GM18502 (cell line): Measurements from ENCODE around the gene DPYSL5.

ENCODE experiments used
- ATAC-seq: cut with Tn5 transposase; IDR thresholded peaks from one replicate; pipeline ENCODE4 v1.9.1; 2021; ENCODE audit warnings: mild to moderate bottlenecking; ENCODE audit not compliant: unreplicated experiment, poor library complexity

Gene DPYSL5

GRCh38 chr2:26950246-26950645, 102.3 kb downstream of the DPYSL5 start:
- no peak for ATAC-seq

DNA sequence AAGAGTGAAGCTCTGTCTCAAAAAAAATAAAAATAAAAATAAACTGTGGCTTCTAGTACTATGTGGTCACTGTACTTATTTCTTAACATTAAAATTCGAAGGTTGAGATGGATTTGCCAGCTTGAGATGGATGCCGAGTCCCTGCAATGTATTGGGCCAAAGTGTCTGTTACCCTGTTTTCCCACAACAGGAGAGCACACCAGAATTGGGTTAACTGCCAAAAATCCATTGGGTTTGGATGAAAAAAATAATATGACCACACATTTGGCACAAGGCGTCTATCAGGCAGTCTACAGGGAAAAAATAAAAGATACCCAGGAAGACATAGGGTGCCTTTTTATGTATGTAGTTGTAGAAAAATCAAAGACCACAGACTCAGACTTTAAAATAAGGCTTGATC, 103.3 kb downstream of the DPYSL5 start:
- no peak for ATAC-seq

DNA sequence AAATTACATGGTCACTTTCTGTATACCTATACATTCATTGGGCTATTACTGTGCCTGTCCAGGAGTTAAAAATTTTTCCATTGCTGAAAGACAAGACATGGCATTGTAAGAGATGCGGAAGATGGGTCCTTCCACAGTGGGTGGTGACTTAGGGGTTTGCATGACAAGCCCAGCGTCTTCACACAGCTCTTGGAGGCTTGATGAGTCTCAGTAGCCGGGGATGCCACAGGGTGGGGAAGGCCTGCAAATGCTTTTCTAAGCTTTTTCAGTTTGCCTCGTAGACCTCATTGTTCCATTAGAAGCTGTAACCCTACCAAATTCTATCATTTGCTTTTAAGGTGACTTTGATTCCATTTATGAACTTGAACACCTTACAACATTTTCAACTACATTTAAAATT, 104.4 kb downstream of the DPYSL5 start:
- no peak for ATAC-seq

DNA sequence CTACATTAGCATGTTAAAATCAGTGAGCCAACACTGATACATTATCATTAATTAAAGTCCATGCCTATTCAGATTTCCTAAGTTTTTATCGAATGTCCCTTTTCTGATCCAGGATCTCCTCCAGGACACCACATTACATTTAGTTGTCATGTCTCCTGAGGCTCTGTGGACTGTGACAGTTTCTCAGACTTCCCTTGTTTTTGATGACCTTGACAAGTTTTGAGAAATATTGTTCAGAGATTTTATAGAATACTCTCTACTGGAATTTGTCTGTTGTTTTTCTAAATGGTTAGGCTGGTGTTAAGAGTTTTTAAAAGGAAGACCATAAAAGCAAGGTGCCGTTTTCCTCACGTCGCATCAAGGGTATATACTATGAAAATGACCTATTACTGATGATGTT, 106.2 kb downstream of the DPYSL5 start:
- no peak for ATAC-seq

DNA sequence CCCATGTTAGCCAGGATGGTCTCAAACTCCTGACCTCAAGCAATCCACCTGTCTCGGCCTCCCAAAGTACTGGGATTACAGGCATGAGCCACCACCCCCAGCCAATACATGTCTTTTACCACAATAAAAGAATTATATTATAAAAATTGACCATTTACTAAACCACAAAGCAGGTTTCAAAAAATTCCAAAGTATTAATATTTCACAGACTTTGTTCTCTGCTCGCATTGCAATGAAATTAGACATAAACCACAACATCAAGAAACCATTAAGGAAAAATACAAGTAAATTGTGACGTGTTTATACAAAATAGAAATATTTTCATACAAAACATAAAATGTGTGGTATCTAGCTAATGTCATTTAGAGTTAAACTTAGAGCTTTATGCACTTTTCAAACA, 109.1 kb downstream of the DPYSL5 start:
- no peak for ATAC-seq

- ATAC-seq = no peak
Measured at GRCh38 chr2:26957534-26957933, 109.6 kb downstream of the DPYSL5 start.

GRCh38 chr2:26959331-26959730, 111.4 kb downstream of the DPYSL5 start:
- ATAC-seq = no peak

DNA sequence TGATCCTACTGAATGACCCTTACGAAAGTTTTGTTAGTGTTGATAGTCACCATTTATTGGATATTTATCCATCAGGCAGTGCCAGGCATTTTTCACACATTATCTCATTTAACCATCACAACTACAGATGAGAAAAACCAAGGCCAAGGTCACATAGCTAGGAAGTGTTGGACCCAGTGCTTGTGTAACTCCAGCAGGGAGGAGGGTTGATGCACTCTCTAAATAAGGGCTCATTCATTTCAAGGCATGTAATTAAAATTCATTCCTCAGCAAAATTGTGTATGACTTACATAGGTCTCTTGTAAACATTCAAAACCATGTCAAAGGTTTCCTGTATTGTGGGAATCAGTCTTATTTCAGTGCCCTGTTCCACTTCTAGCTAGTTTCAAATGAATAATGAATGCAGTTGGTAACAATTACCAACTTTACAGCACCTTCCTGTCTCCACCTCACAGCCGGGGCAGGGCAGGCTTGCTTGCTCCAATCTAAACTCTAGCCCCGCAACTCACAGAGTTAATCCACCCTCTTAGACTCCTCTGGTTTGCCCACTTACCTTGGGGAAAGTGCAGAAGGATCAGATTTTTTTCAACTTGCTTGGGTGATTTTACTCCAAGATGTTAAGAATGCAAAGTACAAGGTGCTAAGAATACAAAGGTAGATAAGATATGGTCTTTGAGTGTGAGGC, 116.7 kb downstream of the DPYSL5 start:
- ATAC-seq = no peak

DNA sequence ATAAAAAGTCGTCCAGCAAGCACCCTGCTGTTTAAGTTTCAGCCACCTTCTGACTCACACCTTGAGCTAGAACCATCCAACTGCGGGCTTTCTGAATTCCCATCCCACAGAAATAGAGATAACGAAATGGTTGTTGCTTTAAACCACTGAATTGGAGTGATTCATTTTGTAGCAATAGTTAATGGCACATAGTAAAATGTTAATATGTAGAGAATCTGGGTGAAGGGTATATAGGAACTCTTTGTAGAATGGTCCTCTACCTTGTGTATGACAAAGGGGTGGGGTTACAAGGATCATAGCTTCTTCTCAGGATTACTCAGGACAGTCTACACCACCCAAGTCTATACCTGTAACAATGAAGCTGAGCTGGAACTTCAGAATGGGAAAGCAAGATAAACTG, 120.1 kb downstream of the DPYSL5 start:
- no peak for ATAC-seq

DNA sequence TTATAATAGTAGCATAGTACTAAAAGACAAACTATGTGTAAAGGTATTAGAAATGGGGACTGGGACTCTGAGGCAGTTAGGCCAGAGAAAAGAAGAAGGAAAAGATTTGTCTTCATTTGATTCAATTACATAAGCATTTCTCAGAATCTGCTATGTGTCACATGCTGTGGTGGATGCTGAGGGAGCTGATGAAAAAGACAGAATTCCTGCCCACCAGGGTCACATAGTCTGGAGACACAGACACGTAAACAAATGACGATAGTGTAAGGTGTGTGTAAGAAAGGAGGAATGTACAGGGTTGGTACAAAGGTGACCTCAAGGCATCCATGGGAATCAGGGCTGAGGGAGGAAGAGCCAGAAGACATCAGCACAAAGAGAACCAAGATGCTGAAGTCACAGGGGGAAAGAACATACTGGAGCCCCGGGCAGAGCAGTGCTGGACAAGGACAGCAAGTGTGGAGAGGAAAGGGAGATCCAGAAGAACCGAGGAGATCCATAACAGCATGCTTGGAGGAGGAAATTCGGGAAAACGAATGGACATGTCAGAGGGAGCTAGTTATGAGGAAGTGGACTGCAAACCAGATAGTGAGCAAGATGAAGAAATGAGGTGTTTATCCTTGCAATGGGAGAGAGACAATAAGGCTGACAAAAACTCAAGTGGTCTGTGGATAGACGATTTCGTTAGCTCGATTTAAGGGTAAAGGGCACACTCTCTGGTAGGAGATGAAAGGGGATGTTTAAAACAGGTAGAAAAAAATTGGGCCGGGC, 121.3 kb downstream of the DPYSL5 start:
- no peak for ATAC-seq

DNA sequence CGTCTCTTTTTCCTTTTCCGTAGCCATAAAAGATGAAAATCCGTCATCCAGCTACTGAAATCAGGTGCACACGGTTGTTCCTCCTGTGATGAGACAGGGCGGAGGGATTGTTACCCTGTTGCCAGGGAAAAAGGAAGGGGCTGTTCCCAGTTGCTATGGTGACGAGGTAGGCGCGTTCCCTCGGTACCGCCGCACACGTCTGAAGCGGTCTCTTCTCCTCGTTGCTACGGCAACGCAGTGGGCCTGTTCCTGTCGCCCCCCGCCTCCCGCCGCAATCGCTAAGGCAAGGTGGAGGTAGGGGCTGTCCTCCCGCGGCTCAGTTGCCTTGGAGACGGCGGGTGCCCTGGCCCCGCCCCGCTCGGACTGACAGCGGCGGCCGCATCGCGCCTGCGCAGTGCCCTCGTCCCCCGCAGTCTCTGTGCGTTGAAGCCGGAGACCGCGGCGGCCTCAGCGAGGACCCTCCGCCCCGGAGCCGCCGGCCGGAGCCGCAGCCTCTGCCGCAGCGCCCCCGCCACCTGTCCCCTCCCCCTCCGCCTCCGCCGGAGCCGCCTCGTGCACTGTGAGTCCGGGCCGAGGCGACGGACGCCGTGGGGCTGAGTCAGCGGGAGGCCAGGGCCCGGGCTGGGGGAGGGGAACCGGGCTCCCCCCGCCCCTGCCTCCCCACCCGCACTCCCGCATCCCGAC, 122.5 kb downstream of the DPYSL5 start, which contains the start of gene MAPRE3:
Gene MAPRE3 (plus strand): TSS at position 394 of the 684 bp plus-strand sequence. CDS start 51,582 bp downstream, outside the sequence.
- peak; percentile 89 for ATAC-seq

GRCh38 chr2:26970928-26971627, 123.1 kb downstream of the DPYSL5 start:
- peak; percentile 9 for ATAC-seq

DNA sequence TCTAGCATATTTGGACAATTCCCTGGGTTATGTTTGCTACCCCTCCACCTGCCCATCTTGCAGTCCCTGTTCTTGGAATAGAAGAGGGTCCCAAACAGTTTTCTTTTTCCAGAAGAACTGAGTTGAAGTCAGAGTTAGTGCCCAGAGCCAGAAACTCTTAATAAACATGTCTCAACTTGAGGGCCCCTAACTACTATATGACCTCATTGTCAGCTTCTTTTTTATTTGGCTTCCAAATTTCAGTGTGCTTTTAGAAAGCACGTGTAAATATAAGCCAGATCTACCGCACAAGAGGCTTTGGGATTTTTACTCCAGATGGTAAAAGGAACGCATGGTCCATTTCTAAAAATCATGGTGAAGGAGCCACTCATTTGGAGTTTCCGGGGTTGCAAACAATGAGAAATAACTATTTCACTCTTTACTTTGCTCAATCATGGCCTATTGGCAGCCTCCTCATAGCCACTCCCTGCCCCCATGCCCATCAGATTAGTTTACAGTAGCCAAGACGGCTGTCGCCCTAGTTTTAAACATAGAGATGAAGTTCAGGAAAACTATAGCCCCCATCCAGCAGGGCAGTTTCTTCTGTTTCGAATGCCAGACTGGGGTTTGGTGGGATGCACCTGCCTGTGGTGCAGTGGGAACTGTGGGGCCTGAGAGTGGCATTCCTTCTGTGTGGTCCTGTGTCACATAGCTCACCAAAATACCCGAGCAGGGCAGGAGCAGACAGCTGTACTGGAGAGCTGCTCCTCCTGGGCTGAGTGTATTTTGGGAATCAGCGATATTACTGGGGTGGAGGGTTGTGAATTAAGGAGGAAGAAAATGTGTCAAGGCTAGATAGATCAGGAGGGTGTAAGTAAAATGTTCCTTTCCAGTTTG, 124.2 kb downstream of the DPYSL5 start:
- ATAC-seq = no peak

DNA sequence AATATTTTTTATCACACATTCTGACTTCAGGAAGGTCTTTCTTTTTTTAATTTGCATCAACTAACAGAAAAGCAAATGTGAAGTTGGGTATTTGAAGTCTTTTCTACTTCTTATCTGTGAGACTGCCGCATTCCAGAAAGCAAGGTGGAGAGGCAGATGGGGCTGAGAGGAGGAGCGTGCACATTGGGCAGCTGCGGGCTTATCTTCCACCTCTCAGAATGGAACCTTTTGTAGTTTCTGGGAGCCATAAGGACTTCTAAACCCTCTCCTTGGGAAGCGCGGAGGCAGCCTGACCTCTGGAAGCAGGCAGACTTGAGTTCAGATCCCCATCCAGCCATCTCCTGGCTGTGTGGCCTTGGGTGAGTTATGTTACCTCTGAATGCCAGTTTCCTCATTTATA, 126.4 kb downstream of the DPYSL5 start:
- ATAC-seq = no peak

GRCh38 chr2:26975102-26975501, 127.2 kb downstream of the DPYSL5 start:
- ATAC-seq = no peak

DNA sequence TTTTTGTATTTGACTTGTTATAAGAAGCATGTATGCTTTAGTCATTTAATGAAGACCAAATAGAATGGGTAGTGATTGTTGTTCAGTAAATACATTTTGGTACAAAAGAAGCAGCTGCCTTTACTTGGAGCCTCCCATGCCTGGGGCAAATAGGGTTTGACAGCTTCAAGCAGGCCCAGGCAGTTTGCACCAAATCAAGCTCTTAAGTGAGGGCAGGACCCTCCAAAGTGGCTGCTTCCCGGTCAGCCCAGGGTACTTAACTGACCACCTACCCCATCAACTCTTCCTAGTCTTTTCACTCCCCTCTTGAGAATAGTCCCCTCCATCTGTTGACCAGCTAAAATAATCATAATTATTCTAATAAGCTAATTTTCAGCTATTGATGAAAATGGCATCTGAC, 127.7 kb downstream of the DPYSL5 start:
- no peak for ATAC-seq

DNA sequence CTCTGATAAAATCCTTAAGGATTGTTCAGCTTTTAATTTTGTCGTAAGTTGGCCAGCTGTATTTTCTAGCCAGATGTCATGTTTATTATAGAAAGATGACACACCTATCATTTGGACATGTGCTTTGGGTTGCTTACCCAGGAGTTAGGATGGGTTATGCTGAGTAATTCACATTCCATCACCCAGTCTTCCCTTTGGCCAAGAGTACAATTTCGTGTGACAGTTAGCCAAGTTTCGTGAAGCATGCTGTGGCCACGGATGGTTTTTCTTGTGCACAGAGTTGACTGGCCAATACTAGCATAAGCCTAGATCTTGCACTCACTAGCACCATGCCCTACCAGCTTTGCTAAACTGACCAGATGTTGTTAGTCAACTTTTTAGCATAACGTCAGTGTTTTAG, 128.3 kb downstream of the DPYSL5 start:
- no peak for ATAC-seq

- ATAC-seq = no peak
Measured at GRCh38 chr2:26977012-26977411, 129.1 kb downstream of the DPYSL5 start.

DNA sequence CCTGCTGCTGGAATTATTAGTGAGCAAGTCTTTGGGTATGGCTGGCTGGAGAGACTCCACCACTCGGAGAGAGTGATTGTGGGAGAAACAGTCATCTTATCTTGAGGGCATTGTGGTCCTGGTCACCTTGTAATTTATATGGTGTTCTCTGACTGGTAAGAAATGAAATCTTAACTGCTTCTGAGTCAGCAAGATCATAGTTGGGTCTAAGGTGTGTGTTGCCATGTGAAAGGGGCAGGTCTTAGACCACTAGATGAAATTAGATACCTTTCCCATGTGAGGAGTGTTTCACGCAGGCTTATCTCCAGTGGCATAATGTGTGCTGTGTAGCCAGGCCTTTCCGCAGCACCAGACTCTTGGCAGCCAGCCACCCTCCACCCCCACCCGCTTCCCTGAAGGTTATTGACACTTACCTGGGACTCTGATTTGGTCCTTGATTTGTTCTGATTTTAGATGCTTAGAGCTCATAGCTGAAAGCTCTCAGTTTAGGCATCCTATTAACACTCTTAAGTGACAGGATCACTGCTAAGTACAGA, 130.2 kb downstream of the DPYSL5 start:
- no peak for ATAC-seq
